GM23338 (cell line): ENCODE results near the gene PF4V1.

Source experiments
- CREB1 ChIP-seq: fragments of 250-450 bp; sonication (Bioruptor Pico); IDR thresholded peaks from 2 replicates; pipeline ENCODE4 v1.5.0; 2020; ENCODE audit warnings: low read depth, mild to moderate bottlenecking, moderate library complexity
- EZH2 ChIP-seq: fragments of 200-600 bp; sonication (generic); IDR thresholded peaks from one replicate; pipeline ENCODE4 v1.8.0; 2017; ENCODE audit warnings: antibody characterized with exemption, mild to moderate bottlenecking, low read depth; ENCODE audit not compliant: unreplicated experiment
- EZH2phosphoT487 ChIP-seq: fragments of 200-600 bp; sonication (generic); IDR thresholded peaks from one replicate; pipeline ENCODE4 v1.8.1; 2018; ENCODE audit warnings: antibody characterized with exemption; ENCODE audit not compliant: unreplicated experiment
- JUNB ChIP-seq: IDR thresholded peaks from one replicate; pipeline ENCODE4 v1.6.1; 2016; ENCODE audit warnings: antibody characterized with exemption; ENCODE audit not compliant: unreplicated experiment
- NANOG ChIP-seq: IDR thresholded peaks from 2 replicates; pipeline ENCODE4 v1.6.1; 2016; ENCODE audit warnings: antibody characterized with exemption, borderline replicate concordance
- POLR2AphosphoS5 ChIP-seq: IDR thresholded peaks from 2 replicates; pipeline ENCODE4 v1.6.1; 2016; ENCODE audit warnings: antibody characterized with exemption, low read depth
- ZNF114 ChIP-seq: fragments of 250-450 bp; sonication (Bioruptor Pico); IDR thresholded peaks from 2 replicates; pipeline ENCODE4 v1.5.0; 2020; ENCODE audit warnings: mild to moderate bottlenecking, moderate library complexity
- ZNF331 ChIP-seq: fragments of 250-450 bp; sonication (Bioruptor Pico); IDR thresholded peaks from 2 replicates; pipeline ENCODE4 v1.5.0; 2020; ENCODE audit warnings: low read depth, mild to moderate bottlenecking, moderate library complexity
- TF ChIP-seq, protein P1 (sequence below), 2 experiments: fragments of 200-600 bp in 1 of 2; sonication (generic) in 1 of 2; conservative IDR thresholded peaks; 2 replicates each; pipeline versions ENCODE4 v1.5.1 to v1.6.1; 2016 to 2017; ENCODE audit warnings: antibody characterized with exemption in 2 of 2, low read depth in 2 of 2, mild to moderate bottlenecking in 2 of 2, moderate library complexity in 1 of 2
- TF ChIP-seq, protein P2 (sequence below): IDR thresholded peaks from one replicate; pipeline ENCODE4 v1.6.1; 2018; ENCODE audit warnings: antibody characterized with exemption; ENCODE audit not compliant: unreplicated experiment

DNA sequence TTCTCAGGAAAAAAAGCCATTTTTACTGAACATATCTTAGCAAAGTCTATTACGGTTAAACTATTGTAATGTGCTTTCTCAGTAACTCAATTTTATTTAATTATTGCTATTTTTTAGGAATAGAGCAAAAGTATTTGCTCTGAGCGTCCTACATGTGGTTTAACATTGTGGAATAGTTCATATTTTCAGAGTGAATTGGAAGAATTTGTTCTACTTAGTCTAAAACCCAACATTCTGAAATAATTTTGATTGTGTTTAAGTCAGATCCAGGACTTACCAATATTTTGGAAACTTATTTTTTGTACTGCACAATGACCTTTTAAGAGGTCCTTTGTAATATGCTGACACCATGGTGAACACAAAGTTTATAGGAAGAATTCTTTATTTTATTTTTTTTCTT lies 43.3 kb downstream of the PF4V1 start:
- TF ChIP-seq, protein P1, sequence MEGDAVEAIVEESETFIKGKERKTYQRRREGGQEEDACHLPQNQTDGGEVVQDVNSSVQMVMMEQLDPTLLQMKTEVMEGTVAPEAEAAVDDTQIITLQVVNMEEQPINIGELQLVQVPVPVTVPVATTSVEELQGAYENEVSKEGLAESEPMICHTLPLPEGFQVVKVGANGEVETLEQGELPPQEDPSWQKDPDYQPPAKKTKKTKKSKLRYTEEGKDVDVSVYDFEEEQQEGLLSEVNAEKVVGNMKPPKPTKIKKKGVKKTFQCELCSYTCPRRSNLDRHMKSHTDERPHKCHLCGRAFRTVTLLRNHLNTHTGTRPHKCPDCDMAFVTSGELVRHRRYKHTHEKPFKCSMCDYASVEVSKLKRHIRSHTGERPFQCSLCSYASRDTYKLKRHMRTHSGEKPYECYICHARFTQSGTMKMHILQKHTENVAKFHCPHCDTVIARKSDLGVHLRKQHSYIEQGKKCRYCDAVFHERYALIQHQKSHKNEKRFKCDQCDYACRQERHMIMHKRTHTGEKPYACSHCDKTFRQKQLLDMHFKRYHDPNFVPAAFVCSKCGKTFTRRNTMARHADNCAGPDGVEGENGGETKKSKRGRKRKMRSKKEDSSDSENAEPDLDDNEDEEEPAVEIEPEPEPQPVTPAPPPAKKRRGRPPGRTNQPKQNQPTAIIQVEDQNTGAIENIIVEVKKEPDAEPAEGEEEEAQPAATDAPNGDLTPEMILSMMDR (conservative IDR thresholded peaks at IDR 0.05; ENCODE audit: low read depth in 2 of 2), result no peak
- TF ChIP-seq, protein P2, sequence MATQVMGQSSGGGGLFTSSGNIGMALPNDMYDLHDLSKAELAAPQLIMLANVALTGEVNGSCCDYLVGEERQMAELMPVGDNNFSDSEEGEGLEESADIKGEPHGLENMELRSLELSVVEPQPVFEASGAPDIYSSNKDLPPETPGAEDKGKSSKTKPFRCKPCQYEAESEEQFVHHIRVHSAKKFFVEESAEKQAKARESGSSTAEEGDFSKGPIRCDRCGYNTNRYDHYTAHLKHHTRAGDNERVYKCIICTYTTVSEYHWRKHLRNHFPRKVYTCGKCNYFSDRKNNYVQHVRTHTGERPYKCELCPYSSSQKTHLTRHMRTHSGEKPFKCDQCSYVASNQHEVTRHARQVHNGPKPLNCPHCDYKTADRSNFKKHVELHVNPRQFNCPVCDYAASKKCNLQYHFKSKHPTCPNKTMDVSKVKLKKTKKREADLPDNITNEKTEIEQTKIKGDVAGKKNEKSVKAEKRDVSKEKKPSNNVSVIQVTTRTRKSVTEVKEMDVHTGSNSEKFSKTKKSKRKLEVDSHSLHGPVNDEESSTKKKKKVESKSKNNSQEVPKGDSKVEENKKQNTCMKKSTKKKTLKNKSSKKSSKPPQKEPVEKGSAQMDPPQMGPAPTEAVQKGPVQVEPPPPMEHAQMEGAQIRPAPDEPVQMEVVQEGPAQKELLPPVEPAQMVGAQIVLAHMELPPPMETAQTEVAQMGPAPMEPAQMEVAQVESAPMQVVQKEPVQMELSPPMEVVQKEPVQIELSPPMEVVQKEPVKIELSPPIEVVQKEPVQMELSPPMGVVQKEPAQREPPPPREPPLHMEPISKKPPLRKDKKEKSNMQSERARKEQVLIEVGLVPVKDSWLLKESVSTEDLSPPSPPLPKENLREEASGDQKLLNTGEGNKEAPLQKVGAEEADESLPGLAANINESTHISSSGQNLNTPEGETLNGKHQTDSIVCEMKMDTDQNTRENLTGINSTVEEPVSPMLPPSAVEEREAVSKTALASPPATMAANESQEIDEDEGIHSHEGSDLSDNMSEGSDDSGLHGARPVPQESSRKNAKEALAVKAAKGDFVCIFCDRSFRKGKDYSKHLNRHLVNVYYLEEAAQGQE, result no peak
- TF ChIP-seq EZH2, result no peak
- TF ChIP-seq POLR2AphosphoS5, result no peak
- no peak for TF ChIP-seq ZNF114 (CRISPR knock-in tag)
- no peak for TF ChIP-seq ZNF331 (CRISPR knock-in tag)
- no peak for TF ChIP-seq EZH2phosphoT487
- TF ChIP-seq JUNB, result no peak
- no peak for TF ChIP-seq NANOG
- no peak for TF ChIP-seq CREB1 (CRISPR knock-in tag)
